T-cell (primary cell): ENCODE measurements around the gene DPP10. TPM values are rescaled to one million over a fixed set of nuclear protein-coding genes. Genes with fewer than 3 reads are reported as not detected.

ENCODE experiments used
- ATAC-seq, 4 experiments: fragments of 200-7000 bp in 3 of 4; fragments of 150-1000 bp in 1 of 4; cut with Tn5 transposase; replicated peaks in 1 of 4; 1 replicate in 3 of 4; 2 replicates in 1 of 4; pipeline ENCODE4 v1.10.0; 2021; ENCODE audit warnings: moderate library complexity in 3 of 4, mild to moderate bottlenecking in 2 of 4, moderate number of reproducible peaks in 1 of 4
- CTCF ChIA-PET, 2 donors: fragments of 300-600 bp; sonication (Branson Sonifier 250); formaldehyde crosslinking; loops; one replicate each; lab custom pipeline; 2022; ENCODE audit warnings: antibody characterized with exemption in 2 of 2; lab: Charles Lee
- POLR2A ChIA-PET, 2 donors: fragments of 300-600 bp; sonication (Branson Sonifier 250); formaldehyde crosslinking; loops; one replicate each; lab custom pipeline; 2022; ENCODE audit warnings: antibody characterized with exemption in 2 of 2; lab: Charles Lee
- DNase-seq, 35 experiments: peaks; one replicate each; pipeline versions ENCODE4 v3.0.0 to v3.0.0-alpha.2; 2013 to 2023
- H3K27ac ChIP-seq: one replicate; pipeline ENCODE4 v1.5.1; 2013; ENCODE audit warnings: low read length
- H3K27me3 ChIP-seq, 2 experiments: replicated peaks in 1 of 2; 1 replicate in 1 of 2; 2 replicates in 1 of 2; pipeline versions ENCODE4 v1.6.1 to v1.7.0; 2013; ENCODE audit warnings: low read length in 1 of 2, mixed read lengths in 1 of 2; ENCODE audit not compliant: control insufficient read depth in 2 of 2, insufficient read depth in 2 of 2; ENCODE audit errors: extremely low read depth in 1 of 2
- H3K36me3 ChIP-seq, 2 donors: 1 replicate in 1 of 2; 2 replicates in 1 of 2; pipeline versions ENCODE4 v1.6.1 to v1.7.0; 2013; ENCODE audit warnings: low read length in 1 of 2; ENCODE audit not compliant: control insufficient read depth in 2 of 2, insufficient read depth in 1 of 2; ENCODE audit errors: extremely low read depth in 1 of 2
- H3K4me1 ChIP-seq, 2 experiments: 1 replicate in 1 of 2; 2 replicates in 1 of 2; pipeline versions ENCODE4 v1.6.1 to v1.7.0; 2013; ENCODE audit warnings: low read length in 2 of 2, mixed read lengths in 1 of 2; ENCODE audit not compliant: insufficient read depth in 2 of 2, control insufficient read depth in 1 of 2; ENCODE audit errors: extremely low read depth in 1 of 2
- H3K4me3 ChIP-seq, 2 donors: 1 replicate in 1 of 2; 2 replicates in 1 of 2; pipeline versions ENCODE4 v1.5.1 to v1.7.0; 2013; ENCODE audit warnings: mild to moderate bottlenecking in 2 of 2, low read length in 1 of 2, moderate library complexity in 1 of 2; ENCODE audit not compliant: control insufficient read depth in 1 of 2; ENCODE audit errors: extremely low read depth in 1 of 2
- H3K9me3 ChIP-seq: 2 replicates; pipeline ENCODE4 v1.7.0; 2013
- H3K27ac Mint-ChIP-seq, 2 donors: one replicate each; pipeline ENCODE4 v1.8.0; 2020 to 2021; ENCODE audit warnings: mild to moderate bottlenecking in 2 of 2, mixed read lengths in 2 of 2
- H3K27me3 Mint-ChIP-seq, 2 donors: one replicate each; pipeline ENCODE4 v1.8.0; 2021 to 2022; ENCODE audit warnings: mixed read lengths in 2 of 2
- H3K36me3 Mint-ChIP-seq: one replicate; pipeline ENCODE4 v1.8.0; 2021; ENCODE audit warnings: mixed read lengths
- H3K4me1 Mint-ChIP-seq, 3 donors: one replicate each; pipeline ENCODE4 v1.8.0; 2020 to 2022; ENCODE audit warnings: mixed read lengths in 3 of 3, mild to moderate bottlenecking in 1 of 3
- H3K4me3 Mint-ChIP-seq, 3 donors: one replicate each; pipeline ENCODE4 v1.8.0; 2020 to 2022; ENCODE audit warnings: mild to moderate bottlenecking in 3 of 3, mixed read lengths in 3 of 3, moderate library complexity in 3 of 3
- H3K9me3 Mint-ChIP-seq, 3 donors: one replicate each; pipeline ENCODE4 v1.8.0; 2020 to 2022; ENCODE audit warnings: mixed read lengths in 3 of 3
- WGBS: methylation state at CpG from one replicate; pipeline ENCODE4 v1.1.5; 2013; ENCODE audit warnings: missing lambda C conversion rate; ENCODE audit not compliant: insufficient coverage; 5-methylcytosine and 5-hydroxymethylcytosine counted together
- total RNA-seq, 35 experiments: library from RNA in 6 of 35; stranded (reverse) in 6 of 35; fragments of 120-200 nt in 1 of 35; gene quantifications; one replicate each; pipeline versions ENCODE4 v1.2.1 to v1.2.4 and lab custom pipeline; 2013 to 2026

Gene DPP10
- total RNA-seq, 5 donors from 2014 or later (not counting 1 experiment from before 2014, with no cell fraction given): not detected

GRCh38 chr2:114937366-114937930, 495.0 kb downstream of the DPP10 start:
- Histone ChIP-seq H3K4me1 (no peaks in the 10 kb centered on the region), H3K36me3 (no peaks in the 10 kb centered on the region), H3K4me3 (no peak overlapping the region), H3K27ac (no peak overlapping the region), H3K27me3 (no peaks in the 10 kb centered on the region), H3K9me3 (no peaks in the 10 kb centered on the region)
- Mint-ChIP-seq H3K27me3 (no peaks in the 10 kb centered on the region), H3K27ac (no peak overlapping the region), H3K4me3 (no peak overlapping the region), H3K9me3 (peaks cover 5 to 15% (median 8%) of the 10 kb centered on the region in 3 donors), H3K36me3 (no peaks in the 10 kb centered on the region), H3K4me1 (no peaks in the 10 kb centered on the region)
- DNase-seq (no peak), ATAC-seq (no peak)
- ChIA-PET CTCF (no interaction called here), POLR2A (no interaction called here)
- WGBS: 79% methylated on average over 7 of the region's 9 CpGs

DNA sequence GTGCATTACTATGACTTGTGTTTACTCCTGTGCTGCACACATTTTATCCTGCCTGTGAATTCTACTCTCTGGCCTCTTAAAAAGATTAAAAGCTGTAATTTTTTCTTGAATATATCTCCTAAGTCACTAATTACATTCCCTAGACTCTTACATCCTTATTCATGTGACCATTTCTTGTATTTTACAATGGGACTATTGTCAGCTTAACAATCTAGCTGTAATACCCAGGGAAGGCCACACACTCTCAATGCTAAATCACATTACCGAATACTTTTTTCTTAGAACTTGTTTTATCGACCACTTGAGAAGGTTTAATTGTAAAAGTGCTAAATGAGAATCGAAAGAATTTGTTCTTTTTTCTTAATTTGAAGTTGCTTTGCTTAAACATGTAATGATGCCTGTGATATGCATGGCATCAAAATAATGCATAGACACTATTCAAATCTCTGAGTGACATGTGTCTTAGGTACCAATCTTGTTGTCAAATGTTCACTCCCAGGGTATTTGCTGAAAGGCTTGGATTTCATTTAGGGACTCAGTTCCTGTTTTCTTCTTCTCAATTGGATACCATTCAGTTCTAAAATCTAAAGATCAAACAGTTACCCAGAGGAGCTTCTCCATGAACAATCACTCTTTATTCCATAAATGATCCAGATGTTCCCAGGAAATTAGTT, 498.5 kb downstream of the DPP10 start:
- Histone ChIP-seq H3K36me3 (no peaks in the 10 kb centered on the region), H3K27me3 (no peaks in the 10 kb centered on the region), H3K4me1 (no peaks in the 10 kb centered on the region), H3K27ac (no peak overlapping the region), H3K4me3 (no peak overlapping the region), H3K9me3 (no peaks in the 10 kb centered on the region)
- ChIA-PET POLR2A (no interaction called here), CTCF (no interaction called here)
- Mint-ChIP-seq H3K27me3 (no peaks in the 10 kb centered on the region), H3K9me3 (peaks cover 0 to 10% (median 2%) of the 10 kb centered on the region in 3 donors), H3K4me3 (no peak overlapping the region), H3K4me1 (no peaks in the 10 kb centered on the region), H3K27ac (no peak overlapping the region), H3K36me3 (no peaks in the 10 kb centered on the region)
- WGBS: no CpG with 5 or more reads among the region's 3 CpGs
- DNase-seq (no peak), ATAC-seq (no peak)

- Histone ChIP-seq H3K4me1 (no peaks in the 10 kb centered on the region), H3K27me3 (no peaks in the 10 kb centered on the region), H3K9me3 (no peaks in the 10 kb centered on the region), H3K27ac (no peak overlapping the region), H3K36me3 (no peaks in the 10 kb centered on the region), H3K4me3 (no peak overlapping the region)
- no peak for ATAC-seq
- Mint-ChIP-seq H3K36me3 (no peaks in the 10 kb centered on the region), H3K4me1 (no peaks in the 10 kb centered on the region), H3K4me3 (no peak overlapping the region), H3K27me3 (no peaks in the 10 kb centered on the region), H3K27ac (no peak overlapping the region), H3K9me3 (peaks cover 0 to 5% (median 3%) of the 10 kb centered on the region in 3 donors)
- no peak for DNase-seq
- ChIA-PET CTCF (no interaction called here), POLR2A (interaction anchor here in 1 of 2 donors (0.6 to 0.7 kb wide), 2 partner anchors 20 to 23 kb away, joined by 4 to 5 read pairs; no protein-coding TSS in a partner anchor)
- no CpG with 5 or more reads among the region's 2 CpGs for WGBS
These were observed 506.9 kb downstream of the DPP10 start for GRCh38 chr2:114949228-114949804.

GRCh38 chr2:114960389-114960788, 517.9 kb downstream of the DPP10 start:
- no peak overlapping the region for H3K4me3 Mint-ChIP-seq
- Histone ChIP-seq H3K27ac (no peak overlapping the region), H3K27me3 (no peaks in the 10 kb centered on the region), H3K36me3 (no peaks in the 10 kb centered on the region), H3K4me3 (no peak overlapping the region), H3K9me3 (no peaks in the 10 kb centered on the region), H3K4me1 (no peaks in the 10 kb centered on the region)
- ChIA-PET POLR2A (no interaction called here), CTCF (interaction anchor here in 1 of 2 donors (0.7 kb wide), 1 partner anchor 9 kb away, joined by 6 read pairs; no protein-coding TSS in a partner anchor)
- no peak overlapping the region for H3K27ac Mint-ChIP-seq
- H3K9me3 Mint-ChIP-seq: peaks cover 7 to 14% (median 9%) of the 10 kb centered on the region in 3 donors
- DNase-seq (no peak), ATAC-seq (no peak)
- no peaks in the 10 kb centered on the region for H3K27me3 Mint-ChIP-seq
- WGBS: no CpG with 5 or more reads among the region's 5 CpGs
- no peaks in the 10 kb centered on the region for H3K4me1 Mint-ChIP-seq
- H3K36me3 Mint-ChIP-seq: no peaks in the 10 kb centered on the region

GRCh38 chr2:114962532-114962931, 520.1 kb downstream of the DPP10 start:
- Mint-ChIP-seq H3K9me3 (peaks cover 5 to 15% (median 10%) of the 10 kb centered on the region in 3 donors), H3K27ac (no peak overlapping the region), H3K4me3 (no peak overlapping the region), H3K36me3 (no peaks in the 10 kb centered on the region), H3K27me3 (no peaks in the 10 kb centered on the region), H3K4me1 (no peaks in the 10 kb centered on the region)
- DNase-seq (no peak), ATAC-seq (no peak)
- H3K9me3 ChIP-seq: no peaks in the 10 kb centered on the region
- H3K27ac ChIP-seq: no peak overlapping the region
- CTCF ChIA-PET: interaction anchor here in 1 of 2 donors (0.5 kb wide), 1 partner anchor 445 kb away, joined by 7 read pairs; no protein-coding TSS in a partner anchor
- no CpG with 5 or more reads among the region's 3 CpGs for WGBS
- POLR2A ChIA-PET: no interaction called here
- no peaks in the 10 kb centered on the region for H3K4me1 ChIP-seq
- H3K4me3 ChIP-seq: no peak overlapping the region
- no peaks in the 10 kb centered on the region for H3K36me3 ChIP-seq
- H3K27me3 ChIP-seq: no peaks in the 10 kb centered on the region

- Histone ChIP-seq H3K9me3 (no peaks in the 10 kb centered on the region), H3K4me3 (no peak overlapping the region), H3K27ac (no peak overlapping the region), H3K27me3 (no peaks in the 10 kb centered on the region), H3K4me1 (no peaks in the 10 kb centered on the region), H3K36me3 (no peaks in the 10 kb centered on the region)
- Mint-ChIP-seq H3K9me3 (peaks cover 4 to 16% (median 10%) of the 10 kb centered on the region in 3 donors), H3K36me3 (no peaks in the 10 kb centered on the region), H3K4me1 (no peaks in the 10 kb centered on the region), H3K27me3 (no peaks in the 10 kb centered on the region), H3K4me3 (no peak overlapping the region), H3K27ac (no peak overlapping the region)
- POLR2A ChIA-PET: interaction anchor here in 1 of 2 donors (0.6 kb wide), 1 partner anchor 19 kb away, joined by 5 read pairs; no protein-coding TSS in a partner anchor
- no peak for ATAC-seq
- DNase-seq: no peak
- WGBS: no CpG with 5 or more reads among the region's 2 CpGs
- CTCF ChIA-PET: no interaction called here
These were observed 526.4 kb downstream of the DPP10 start for GRCh38 chr2:114968748-114969400.
